Activated naive CD4-positive, alpha-beta T cell treated with anti-CD3 and anti-CD28 coated beads, Interleukin-2, amount 10 ng/mL, durations not matched to agents 5 hours and 36 hours (primary cell): ENCODE data around the gene MEG3. TPM values are rescaled to one million over a fixed set of nuclear protein-coding genes. Genes with fewer than 3 reads are reported as not detected.

Source experiments
- microRNA-seq: library from miRNA; unstranded; fragments of <30 nt; microRNA quantifications from one replicate; pipeline ENCODE4 v1.2.0, GENCODE V29; 2022; ENCODE audit warnings: borderline microRNAs expressed, borderline replicate concordance
- total RNA-seq, 2 experiments: library from RNA; stranded (reverse); gene quantifications; one replicate each; pipeline ENCODE4 v1.2.3, GENCODE V29; 2021

Gene MEG3
- not detected for total RNA-seq

GRCh38 chr14:100825713-100826331 is at the start of gene MEG3:
Gene MEG3, plus strand, starts transcription at chr14:100826118.

DNA sequence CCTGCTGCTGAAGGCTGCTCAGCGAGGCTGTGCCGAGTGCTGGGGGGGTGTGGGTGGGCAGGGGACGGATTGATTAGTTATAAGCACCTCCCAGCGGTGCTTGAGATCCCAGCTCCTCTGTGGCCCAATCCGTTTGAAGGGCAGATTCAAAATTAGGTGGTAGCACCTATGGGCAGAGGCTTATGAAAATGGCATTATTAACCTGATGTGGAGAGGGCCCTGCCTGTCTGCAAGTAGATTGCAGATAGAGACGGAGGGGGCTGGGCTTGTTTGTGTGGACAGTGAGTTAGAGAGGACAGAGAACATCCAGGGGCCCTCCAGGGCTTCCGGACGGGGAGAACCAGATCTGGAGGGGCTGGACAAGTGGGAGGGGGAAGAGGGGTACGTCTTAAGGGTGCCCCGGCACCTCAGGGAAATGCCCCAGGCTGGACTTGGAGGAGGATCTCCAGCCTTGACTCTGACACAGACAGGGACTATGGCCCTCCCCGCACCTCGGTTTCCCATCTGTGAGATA is 77.8 kb downstream of the MEG3 start, which contains the start of gene RTL1:
Gene RTL1 (minus strand): TSS at position 51 of the 514 bp plus-strand sequence. CDS start 18,934 bp downstream, outside the sequence.

Small RNAs within 50 kb of the gene (microRNA-seq; reads per million reads assigned to microRNA genes)
- gene MIR127: 3.5 reads per million, percentile 23 among the genes with 10 or more reads in this experiment
- not detected for gene MIR136
- not detected for gene MIR2392
- not detected for gene MIR337
- gene MIR431: not detected
- gene MIR432: 1.0 reads per million
- gene MIR433: 3.1 reads per million, percentile 17 among the genes with 10 or more reads in this experiment
- gene MIR493: not detected
- not detected for gene MIR665

Other genes with a start within 250 kb of the MEG3 start
- gene BEGAIN, start 238.7 kb upstream of the MEG3 start, total RNA-seq: 1 to 10 TPM; 1.2 to 1.4 TPM
- not detected for gene DLK1, start 99.2 kb upstream of the MEG3 start, total RNA-seq
- gene RTL1, start 77.6 kb downstream of the MEG3 start, total RNA-seq: not detected